Stimulated activated CD8-positive, alpha-beta memory T cell treated with anti-CD3 and anti-CD28 coated beads, Interleukin-4, amount 100 ng/mL, for 1 hour (primary cell): Measurements from ENCODE around the gene ATMIN.

ENCODE experiments used
- DNase-seq, 2 donors: peaks; one replicate each; pipeline ENCODE4 v3.0.0-alpha.2; 2020; ENCODE audit warnings: low read depth in 2 of 2, low spot score in 1 of 2

ATMIN gene

DNA sequence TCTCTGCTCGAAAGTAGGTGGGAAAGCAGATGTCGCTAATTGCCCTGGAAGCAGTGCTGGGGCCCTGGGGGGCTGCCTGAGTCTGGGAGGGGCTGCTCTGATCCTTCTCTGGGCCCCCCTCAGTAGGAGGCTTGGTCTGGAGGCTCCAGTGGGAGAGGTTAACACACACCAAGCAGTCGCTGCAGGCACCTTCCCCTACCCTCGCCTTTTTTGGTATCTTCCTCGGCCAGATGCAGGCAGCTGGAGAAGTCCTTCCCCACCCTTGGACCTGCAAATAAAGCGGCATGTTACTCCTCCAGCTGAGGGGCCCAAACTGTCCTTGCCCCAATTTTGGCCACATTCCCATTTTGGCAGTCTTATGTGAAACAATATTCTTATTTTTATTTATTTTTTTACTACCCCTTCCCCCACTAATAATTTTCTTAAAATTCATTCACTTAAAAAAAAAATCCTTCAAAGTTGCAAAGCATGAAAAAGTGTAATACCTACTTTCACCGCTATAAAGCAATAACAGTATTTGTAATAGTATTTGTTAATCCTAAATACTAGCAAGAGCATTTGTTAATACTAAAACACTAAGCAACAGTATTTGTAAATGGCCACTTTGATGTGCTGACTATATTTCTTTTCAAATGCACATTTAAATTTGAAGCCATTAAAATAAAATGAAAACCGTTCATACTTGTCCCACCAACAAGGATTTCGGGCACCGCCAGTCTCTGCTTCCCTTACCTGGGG lies 26.4 kb downstream of the ATMIN start:
- no peak for DNase-seq

DNA sequence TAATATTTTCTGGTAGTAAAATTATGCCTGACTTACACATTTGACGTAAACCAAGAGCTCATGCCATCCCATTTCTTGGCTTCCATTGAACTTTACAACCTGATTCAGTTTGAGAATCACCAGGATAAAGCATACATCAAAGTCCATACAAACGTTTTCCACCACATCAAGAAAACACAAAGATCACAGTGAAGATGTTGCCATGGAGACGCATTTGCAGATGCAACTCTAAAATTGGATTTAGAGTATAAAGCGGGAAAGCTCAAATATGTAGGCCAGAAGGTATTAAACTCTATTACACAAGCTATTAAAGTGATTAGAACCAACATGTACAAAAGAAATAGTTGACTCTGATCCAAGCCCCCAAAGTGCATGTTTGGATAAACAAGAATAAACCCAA lies 31.0 kb downstream of the ATMIN start:
- DNase-seq = no peak

DNA sequence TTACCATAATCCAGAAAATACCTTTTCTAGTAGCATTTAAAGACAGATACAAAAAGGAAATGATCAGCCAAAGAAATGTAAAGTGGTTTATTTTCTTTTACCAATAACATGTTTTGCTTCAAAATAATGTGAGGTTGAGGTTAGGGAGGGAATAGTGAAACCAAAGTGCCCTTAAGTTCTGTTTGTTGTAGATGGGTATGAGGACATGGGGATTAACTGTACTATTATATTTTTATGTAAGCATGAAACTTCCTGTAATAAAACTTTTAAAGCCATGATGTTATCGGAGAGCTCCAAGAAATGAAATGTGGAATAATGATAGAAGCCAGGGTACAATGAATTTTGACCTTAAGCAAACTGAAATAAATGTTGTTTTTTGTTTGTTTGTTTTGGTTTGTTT lies 31.5 kb downstream of the ATMIN start:
- DNase-seq = no peak

DNA sequence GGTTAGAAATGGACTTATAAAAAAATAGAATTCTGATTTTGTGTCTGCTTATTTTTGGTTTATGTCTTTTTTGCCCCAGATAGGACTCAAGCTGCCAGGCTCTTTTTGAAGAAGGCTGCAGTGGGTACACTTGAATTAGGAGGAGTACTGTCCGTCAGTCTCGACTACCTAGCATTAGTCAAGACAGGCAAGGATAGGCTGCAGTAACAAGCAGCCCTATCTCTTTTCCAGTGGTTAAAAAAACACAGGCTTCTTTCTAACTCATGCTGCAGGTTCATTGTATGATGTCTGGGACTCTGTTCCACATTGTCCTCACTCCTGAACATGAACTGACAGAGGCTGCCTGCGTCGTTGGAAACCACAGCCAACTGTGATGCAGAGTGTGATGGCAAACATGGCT lies 33.4 kb downstream of the ATMIN start:
- DNase-seq = no peak

DNA sequence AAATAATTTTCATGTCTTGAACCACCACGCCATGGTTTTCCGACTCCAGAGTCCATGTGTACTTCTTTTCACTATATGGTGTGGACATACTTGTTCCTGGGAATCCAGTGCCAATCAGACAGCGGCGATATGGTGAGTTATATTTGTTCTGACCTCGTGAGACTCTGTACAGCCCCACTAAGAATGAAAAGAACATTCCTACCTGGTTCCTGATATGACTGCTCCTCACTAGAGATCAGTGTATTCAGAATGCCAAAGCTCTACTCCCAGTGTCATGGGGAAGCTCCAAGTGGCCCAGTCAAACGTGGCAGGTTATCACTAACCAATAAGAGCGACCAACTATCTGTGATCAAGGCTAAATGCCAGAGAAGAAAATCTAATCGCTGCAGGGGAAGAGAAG lies 35.3 kb downstream of the ATMIN start:
- no peak for DNase-seq

DNA sequence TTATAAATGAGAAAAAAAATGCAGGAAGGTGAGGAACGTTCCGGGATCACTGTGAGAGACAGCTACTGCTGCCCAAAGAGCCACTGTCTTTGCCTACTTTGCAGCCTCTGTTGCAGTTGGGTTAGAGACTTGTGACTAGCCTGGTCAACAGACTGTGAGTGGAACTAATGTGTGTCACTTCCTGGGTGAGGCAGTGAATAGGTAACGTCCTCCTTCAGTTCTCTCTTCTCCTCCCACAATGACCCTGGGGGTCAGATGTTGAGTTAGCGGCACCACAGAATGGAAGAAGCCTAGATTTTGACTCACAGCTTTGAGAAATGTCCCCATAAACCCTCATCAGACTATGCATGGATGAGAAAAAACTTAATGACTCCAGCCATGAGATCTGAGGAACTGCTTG lies 36.2 kb downstream of the ATMIN start:
- DNase-seq = no peak

DNA sequence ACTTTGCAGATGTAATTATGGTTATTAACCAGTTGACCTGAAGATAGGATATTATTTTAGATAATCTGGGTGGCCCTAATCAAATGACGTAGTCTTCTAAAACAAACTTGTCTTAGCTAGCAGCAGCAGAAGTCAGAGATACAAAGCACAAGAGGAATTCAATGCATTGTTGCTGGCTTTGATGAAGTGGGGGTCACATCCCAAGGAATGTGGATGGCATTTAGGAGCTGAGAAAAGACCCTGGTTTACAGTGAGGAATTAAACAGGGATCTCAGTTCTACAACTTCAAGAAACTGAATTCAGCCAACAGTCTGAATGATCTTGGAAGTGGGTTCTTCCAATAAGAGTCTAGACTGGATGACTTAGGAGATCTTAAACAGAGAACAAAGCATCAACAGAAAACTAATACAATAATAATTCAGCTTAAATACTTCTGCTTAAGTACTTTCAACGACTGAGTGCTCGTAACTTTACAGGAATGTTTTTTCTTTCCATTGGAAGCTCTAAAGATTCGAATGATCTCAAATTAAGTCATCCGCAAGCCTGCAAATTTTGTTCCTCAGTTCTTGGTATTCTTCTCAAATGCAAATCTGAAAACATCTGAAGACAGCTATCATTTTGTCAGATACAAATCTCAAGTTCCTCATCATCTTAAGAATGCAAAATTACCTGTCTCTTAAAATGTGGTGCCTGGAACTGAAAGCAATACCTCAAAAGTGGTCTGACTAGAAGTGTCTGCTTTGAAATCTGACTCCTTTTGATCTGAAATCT lies 38.1 kb downstream of the ATMIN start:
- no peak for DNase-seq

DNA sequence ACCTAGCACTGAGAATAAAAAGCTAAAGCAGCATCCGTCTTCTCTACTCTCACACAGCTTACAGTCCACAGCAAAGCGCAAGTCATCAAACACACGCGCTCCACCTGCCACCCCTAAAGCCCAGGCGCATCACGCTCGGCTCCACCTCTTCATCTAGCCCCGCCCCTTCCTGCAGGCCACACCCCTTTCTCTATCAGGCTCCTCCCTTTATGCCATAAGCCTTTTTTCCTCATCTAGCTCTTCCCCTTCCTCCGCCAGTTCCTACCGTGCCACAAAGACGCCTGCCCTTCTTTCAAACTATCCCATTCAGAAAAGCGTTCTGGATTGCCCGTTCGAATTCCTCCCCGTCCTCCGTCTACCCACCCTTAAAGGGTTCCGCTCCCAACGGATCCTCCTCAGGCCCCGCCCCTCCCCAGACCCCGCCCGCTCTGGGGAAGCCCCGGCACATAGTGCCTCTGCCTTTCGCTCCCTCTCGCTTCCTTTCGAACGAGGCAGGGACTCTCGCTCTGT lies 41.0 kb downstream of the ATMIN start:
- DNase-seq = peak; percentile 86 to 93

DNA sequence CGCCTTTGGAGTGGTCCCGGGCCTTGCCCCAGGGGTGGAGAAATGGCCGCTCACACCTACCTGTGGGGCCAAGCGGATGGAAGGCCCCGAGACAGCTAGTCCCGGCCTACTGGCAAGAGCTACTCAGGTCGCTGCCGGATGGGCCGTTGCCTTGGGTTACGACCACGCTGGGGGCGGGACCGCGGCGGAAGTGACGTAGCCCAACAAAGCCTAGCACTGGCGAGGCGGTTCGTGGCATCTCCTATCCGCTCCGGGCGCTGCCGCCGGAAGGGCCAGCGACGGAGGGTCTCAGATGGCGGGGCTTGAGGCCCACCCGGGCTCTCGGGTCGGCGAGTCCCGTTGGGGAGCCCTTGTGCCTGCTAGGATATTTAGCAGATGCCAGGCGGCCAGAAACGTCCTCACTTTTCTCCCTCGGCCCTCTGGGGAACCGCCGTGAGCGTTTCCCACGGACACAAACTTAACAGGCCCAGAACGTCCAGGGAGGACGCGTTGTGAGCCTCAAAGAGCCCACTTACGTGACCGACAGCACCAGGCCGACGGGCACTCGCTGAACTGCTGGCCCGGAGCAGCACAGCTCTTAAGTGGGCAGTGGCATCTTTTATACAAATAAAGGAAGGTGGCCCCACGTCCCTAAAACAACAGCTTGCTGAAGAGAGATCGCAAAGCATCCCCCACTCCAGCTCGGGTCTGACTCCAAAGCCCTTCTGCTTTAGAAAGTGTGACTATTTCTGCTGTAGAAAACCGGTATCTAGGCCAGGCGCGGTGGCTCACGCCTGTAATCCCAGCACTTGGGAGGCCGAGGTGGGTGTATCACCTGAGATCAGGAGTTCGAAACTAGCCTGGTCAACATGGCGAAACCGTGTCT lies 41.7 kb downstream of the ATMIN start, which contains the start of gene C16orf46:
C16orf46 (minus strand) TSS at position 163 of the 865 bp plus-strand sequence. CDS start 13,283 bp downstream, outside the sequence.
- peak; percentile 93 to 96 for DNase-seq

DNA sequence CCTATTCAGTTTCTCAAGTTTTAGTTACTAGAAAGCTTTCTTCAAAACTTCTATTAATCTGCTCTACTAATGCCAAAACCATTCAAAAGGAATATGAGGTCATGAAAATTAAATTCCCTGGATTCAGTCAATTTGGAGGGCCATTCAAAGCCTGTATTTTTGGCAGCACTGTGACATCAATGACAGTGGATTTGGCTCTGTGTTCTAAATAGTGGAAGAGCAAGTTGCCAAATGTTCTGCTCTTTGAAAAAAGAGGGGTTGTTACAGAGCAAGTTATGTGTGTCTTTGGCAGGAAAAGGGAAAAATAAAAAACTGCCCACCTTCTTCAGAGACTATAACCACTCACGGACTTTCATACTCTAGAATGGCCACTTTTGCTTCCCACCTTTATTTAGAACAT lies 44.6 kb downstream of the ATMIN start:
- no peak for DNase-seq

DNA sequence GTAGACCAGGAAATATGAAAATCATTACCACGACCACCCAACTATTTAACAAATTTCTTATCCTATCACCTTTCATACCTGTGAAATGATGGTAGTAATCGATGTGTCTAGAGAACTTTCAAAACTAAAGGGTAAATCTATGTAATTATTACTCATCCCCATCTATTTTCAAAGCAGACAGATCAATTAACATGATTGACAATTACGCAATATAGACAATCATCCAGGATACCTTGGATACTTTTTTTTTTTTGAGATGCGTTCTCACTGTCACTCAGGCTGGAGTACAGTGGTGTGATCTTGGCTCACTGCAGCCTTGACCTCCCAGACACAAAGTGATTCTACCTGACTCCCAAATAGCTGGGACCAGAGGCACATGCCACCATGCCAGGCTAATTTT lies 45.4 kb downstream of the ATMIN start:
- no peak for DNase-seq

DNA sequence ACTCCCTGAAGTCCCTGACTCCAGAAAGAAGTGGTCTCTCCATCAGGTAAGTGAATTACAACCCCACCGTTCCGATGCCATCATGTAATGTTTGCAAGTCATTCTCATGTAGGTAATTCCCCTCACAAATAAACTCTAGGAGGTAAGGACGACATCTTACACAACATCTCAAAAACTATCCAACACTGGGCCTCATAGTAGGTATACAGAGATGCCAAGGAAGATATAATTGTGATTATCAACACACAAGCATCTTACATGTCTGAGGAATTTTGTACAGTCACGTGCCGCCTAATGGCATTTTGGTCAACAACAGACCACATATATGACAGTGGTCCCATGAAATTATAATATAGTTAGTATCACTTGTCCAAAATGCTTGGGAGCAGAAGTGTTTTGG lies 53.2 kb downstream of the ATMIN start:
- no peak for DNase-seq

DNA sequence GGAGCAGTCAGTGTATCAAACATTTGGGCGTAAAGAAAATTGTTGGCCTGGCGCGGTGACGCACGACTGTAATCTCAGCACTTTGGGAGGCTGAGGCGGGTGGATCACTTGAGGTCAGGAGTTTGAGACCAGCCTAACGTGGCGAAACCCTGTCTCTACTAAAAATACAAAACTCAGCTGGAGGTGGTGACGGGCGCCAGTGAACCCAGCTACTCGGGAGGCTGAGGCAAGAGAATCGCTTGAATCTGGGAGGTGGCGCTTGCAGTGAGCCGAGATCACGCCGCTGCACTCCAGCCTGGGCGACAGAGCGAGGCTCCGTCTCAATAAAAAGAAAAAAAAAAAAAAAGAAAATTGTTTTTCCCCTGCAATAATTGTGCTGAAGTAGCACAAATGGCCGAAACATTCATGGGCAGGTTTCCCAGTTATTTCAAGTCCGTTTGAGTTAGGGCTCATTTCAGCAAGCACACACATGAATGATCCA lies 59.2 kb downstream of the ATMIN start:
- DNase-seq = no peak

DNA sequence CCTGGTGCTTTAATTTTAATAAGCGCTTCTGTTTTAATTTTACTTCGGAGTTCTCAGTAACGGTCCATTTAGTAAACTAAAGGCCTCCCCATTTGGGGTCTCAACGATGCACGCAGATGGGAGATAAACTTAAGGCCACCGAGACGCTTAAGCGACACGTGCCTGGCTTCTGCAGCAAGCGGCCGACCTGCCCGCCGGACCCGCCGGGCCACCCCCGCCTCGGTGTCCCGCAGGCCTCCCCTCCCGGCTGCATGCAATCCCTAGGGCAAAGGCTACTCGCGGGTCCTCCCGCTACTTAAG lies 60.0 kb downstream of the ATMIN start:
- DNase-seq = no peak

DNA sequence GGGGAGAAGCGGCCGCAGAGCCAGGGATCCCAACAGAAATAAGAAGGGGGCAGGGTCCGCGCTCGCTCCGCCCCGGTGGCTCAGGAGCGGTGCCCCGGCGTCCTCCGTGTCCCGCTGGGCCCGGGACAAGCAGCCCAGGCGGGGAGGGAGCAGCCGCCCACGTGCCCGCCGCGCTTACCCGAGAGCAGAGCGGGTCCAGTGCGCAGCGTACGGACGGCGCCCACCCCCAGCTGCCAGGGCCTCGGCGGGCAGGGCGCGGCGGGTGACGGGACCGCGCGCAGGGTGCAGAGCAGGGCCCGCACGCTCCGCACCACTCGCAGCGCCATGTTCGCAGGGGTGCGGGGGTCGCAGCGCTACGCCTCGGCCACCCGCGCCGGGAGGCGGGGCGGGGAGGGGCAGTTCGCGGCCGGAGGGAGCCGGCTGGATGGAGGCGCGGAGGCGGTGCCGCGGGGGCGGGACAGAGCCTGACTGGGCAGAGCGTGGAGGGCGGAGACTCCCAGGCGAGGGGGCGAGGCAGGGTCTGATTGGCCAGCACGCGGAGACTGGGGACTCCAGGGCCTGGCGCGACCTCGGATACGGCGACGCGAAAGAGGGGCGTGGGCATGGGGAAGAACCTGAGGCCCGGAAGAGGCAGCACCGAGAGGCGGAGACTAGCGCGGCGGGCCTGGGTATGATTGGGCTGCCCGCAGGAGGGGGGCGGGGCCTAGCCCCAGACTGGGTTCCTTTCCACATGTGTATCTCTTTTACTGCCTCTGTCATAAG lies 60.5 kb downstream of the ATMIN start, which contains the start of gene GCSH:
GCSH (minus strand) TSS at position 443 of the 762 bp plus-strand sequence; CDS start at position 326, 117 bp downstream.
- peak; percentile 92 to 95 for DNase-seq

DNA sequence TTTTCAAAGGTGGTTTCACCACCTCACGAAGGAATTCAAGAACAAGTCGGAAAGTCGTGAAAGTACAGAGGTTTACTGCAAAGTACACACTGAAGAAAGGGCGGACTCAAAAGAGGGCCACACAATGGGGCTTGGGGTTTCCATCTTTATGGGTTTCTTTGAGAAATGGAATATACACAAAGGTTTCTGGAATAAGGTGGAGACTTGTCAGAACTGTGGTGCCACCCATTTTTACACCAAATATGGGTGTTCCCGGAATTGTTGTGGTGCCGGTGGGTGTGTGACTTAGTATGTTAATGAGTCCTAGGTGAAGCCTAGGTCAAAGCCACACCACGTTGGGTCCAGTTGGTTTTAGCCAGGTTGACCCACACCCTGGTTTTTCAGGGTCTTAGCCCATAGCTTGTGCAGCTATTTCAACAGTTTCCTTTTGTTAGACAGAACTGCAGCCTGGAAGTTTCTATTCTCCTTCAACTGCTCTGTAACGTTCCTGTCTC lies 61.1 kb downstream of the ATMIN start:
- DNase-seq = no peak
